Ovary (tissue), 3 donors: ENCODE results near the gene THSD7A.

Source experiments
- POLR2A ChIP-seq: fragments of 450-650 bp; IDR thresholded peaks from one replicate; pipeline ENCODE4 v1.6.1; 2017; ENCODE audit warnings: antibody characterized with exemption, mild to moderate bottlenecking, moderate library complexity
- TF ChIP-seq, protein P1 (sequence below), 3 donors: fragments of 450-650 bp in 2 of 3; fragments of 200-600 bp in 1 of 3; IDR thresholded peaks; one replicate each; pipeline versions ENCODE4 v1.5.1 to v1.8.0; 2016 to 2022; ENCODE audit warnings: antibody characterized with exemption in 3 of 3, mild to moderate bottlenecking in 1 of 3
- donor health status: DM: no; HTN: no; CAD: no.

DNA sequence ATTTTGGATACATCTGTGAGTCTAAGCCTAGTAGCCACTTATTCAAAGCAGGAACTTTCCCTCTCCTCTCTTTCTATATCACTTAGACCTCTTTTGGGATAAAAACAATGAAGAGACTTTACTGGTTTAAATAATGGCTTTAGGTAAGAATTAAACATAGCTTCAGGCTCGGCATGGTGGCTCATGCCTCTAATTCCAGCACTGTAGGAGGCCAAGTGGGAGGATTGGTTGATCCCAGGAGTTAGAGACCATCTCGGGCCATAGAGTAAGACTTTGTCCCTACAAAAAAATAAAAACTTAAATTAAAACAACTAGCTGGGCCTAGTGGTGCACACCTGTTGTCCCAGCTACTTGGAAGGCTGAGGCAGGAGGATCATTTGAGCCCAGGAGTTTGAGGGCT, 304.3 kb downstream of the THSD7A start:
- TF ChIP-seq, protein P1, sequence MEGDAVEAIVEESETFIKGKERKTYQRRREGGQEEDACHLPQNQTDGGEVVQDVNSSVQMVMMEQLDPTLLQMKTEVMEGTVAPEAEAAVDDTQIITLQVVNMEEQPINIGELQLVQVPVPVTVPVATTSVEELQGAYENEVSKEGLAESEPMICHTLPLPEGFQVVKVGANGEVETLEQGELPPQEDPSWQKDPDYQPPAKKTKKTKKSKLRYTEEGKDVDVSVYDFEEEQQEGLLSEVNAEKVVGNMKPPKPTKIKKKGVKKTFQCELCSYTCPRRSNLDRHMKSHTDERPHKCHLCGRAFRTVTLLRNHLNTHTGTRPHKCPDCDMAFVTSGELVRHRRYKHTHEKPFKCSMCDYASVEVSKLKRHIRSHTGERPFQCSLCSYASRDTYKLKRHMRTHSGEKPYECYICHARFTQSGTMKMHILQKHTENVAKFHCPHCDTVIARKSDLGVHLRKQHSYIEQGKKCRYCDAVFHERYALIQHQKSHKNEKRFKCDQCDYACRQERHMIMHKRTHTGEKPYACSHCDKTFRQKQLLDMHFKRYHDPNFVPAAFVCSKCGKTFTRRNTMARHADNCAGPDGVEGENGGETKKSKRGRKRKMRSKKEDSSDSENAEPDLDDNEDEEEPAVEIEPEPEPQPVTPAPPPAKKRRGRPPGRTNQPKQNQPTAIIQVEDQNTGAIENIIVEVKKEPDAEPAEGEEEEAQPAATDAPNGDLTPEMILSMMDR (IDR thresholded peaks at IDR 0.05): no peak
- TF ChIP-seq POLR2A: no peak
